WERI-Rb-1 (cell line): ENCODE data around the gene DHRSX.
A peak's percentile ranks its signal among the peaks of the same experiment; 100 is the strongest.
"Not testable (repeated sequence)": the region's sequence is repeated elsewhere in the genome, so short reads cannot be mapped to it uniquely, and the experiment has no call there.

ENCODE experiments used
- DNase-seq: peaks from one replicate; pipeline ENCODE4 v3.0.0-alpha.2; 2020
- H3K27ac ChIP-seq: fragments of 250-450 bp; sonication (Bioruptor Pico); 2 replicates; pipeline ENCODE4 v1.5.1; 2020; ENCODE audit warnings: mild to moderate bottlenecking, moderate library complexity
- H3K27me3 ChIP-seq: fragments of 250-450 bp; sonication (Bioruptor Pico); 2 replicates; pipeline ENCODE4 v1.5.1; 2021; ENCODE audit warnings: mild to moderate bottlenecking, low read depth, moderate library complexity; ENCODE audit not compliant: insufficient read depth, severe bottlenecking
- H3K36me3 ChIP-seq: fragments of 250-450 bp; sonication (Bioruptor Pico); 2 replicates; pipeline ENCODE4 v1.5.1; 2020; ENCODE audit warnings: mild to moderate bottlenecking, moderate library complexity
- H3K4me3 ChIP-seq: 2 replicates; pipeline ENCODE4 v1.5.1; 2011; ENCODE audit warnings: low read depth, mild to moderate bottlenecking, control low read depth, low read length
- H3K9me3 ChIP-seq: fragments of 250-450 bp; sonication (Bioruptor Pico); 2 replicates; pipeline ENCODE4 v1.5.1; 2021; ENCODE audit warnings: mild to moderate bottlenecking, moderate library complexity; ENCODE audit not compliant: severe bottlenecking
- TF ChIP-seq, protein P1 (sequence below): IDR thresholded peaks from 2 replicates; pipeline ENCODE4 v1.5.1; 2011; ENCODE audit warnings: low read depth, mild to moderate bottlenecking, control low read depth, inconsistent platforms, low read length

Gene DHRSX

GRCh38 chrX:2538031-2538757 lies 37.4 kb upstream of the DHRSX start:
- Histone ChIP-seq H3K4me3 (no peak overlapping the region), H3K36me3 (no peaks in the 10 kb centered on the region), H3K9me3 (no peaks in the 10 kb centered on the region), H3K27ac (no peak overlapping the region), H3K27me3 (no peaks in the 10 kb centered on the region)
- DNase-seq = no peak
- TF ChIP-seq, protein P1, sequence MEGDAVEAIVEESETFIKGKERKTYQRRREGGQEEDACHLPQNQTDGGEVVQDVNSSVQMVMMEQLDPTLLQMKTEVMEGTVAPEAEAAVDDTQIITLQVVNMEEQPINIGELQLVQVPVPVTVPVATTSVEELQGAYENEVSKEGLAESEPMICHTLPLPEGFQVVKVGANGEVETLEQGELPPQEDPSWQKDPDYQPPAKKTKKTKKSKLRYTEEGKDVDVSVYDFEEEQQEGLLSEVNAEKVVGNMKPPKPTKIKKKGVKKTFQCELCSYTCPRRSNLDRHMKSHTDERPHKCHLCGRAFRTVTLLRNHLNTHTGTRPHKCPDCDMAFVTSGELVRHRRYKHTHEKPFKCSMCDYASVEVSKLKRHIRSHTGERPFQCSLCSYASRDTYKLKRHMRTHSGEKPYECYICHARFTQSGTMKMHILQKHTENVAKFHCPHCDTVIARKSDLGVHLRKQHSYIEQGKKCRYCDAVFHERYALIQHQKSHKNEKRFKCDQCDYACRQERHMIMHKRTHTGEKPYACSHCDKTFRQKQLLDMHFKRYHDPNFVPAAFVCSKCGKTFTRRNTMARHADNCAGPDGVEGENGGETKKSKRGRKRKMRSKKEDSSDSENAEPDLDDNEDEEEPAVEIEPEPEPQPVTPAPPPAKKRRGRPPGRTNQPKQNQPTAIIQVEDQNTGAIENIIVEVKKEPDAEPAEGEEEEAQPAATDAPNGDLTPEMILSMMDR = no peak

- Histone ChIP-seq H3K27ac (no peak overlapping the region), H3K4me3 (no peak overlapping the region), H3K27me3 (no peaks in the 10 kb centered on the region), H3K36me3 (no peaks in the 10 kb centered on the region), H3K9me3 (no peaks in the 10 kb centered on the region)
- TF ChIP-seq, protein P1 = no peak
- no peak for DNase-seq
These were observed 36.2 kb upstream of the DHRSX start for GRCh38 chrX:2536974-2537373.

DNA sequence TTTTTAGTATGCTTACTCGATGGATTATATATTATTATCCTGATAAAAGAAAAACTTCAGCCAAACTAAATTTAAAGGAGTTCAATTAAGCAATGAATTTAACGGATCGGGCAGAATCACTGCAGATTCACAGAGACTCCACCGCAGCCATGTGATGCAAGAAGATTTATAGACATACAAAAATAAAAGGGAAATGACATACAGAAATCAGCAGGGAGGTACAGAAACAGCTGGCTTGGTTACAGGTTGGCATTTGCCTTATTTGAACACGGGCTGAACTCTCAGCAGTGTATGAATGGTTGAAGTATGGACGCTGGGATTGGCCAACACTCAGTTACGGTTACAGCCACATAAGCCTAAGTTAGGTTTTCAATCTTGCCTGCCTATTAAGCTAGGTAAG lies 35.4 kb upstream of the DHRSX start:
- TF ChIP-seq, protein P1 = no peak
- H3K27me3 ChIP-seq = no peaks in the 10 kb centered on the region
- no peaks in the 10 kb centered on the region for H3K9me3 ChIP-seq
- H3K36me3 ChIP-seq = no peaks in the 10 kb centered on the region
- H3K4me3 ChIP-seq = no peak overlapping the region
- H3K27ac ChIP-seq = no peak overlapping the region
- DNase-seq = no peak

DNA sequence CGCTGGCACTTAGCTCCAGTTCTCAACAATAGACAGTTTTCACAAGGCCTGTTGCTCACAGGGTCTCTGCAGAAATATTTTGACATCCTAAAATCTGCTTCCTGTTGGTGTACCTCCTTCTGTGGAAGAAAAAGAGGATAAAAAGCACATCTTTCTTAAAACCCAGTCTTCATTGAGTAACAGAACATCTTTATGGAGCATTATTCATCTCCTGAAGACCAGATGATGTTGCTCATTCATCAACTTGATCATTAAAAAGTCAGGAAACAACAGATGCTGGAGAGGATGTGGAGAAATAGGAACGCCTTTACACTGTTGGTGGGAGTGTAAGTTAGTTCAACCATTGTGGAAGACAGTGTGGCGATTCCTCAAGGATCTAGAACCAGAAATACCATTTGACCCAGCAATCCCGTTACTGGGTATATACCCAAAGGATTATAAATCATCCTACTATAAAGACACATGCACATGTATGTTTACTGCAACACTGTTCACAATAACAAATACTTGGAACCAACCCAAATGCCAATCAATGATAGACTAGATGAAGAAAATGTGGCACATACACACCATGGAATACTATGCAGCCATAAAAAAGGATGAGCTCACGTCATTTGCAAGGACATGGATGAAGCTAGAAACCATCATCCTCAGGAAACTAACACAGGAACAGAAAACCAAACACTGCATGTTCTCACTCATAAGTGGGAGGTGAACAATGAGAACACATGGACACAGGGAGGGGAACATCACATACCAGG lies 33.7 kb upstream of the DHRSX start:
- H3K27ac ChIP-seq, DNase-seq, H3K9me3 ChIP-seq, H3K27me3 ChIP-seq, H3K4me3 ChIP-seq, H3K36me3 ChIP-seq: not testable (repeated sequence)

GRCh38 chrX:2533424-2533823 lies 32.6 kb upstream of the DHRSX start:
- no peaks in the 10 kb centered on the region for H3K27me3 ChIP-seq
- no peaks in the 10 kb centered on the region for H3K36me3 ChIP-seq
- DNase-seq = peak; percentile 66
- H3K4me3 ChIP-seq = no peak overlapping the region
- TF ChIP-seq, protein P1 = no peak
- peak overlapping the region; percentile 58 for H3K27ac ChIP-seq
- no peaks in the 10 kb centered on the region for H3K9me3 ChIP-seq

DNA sequence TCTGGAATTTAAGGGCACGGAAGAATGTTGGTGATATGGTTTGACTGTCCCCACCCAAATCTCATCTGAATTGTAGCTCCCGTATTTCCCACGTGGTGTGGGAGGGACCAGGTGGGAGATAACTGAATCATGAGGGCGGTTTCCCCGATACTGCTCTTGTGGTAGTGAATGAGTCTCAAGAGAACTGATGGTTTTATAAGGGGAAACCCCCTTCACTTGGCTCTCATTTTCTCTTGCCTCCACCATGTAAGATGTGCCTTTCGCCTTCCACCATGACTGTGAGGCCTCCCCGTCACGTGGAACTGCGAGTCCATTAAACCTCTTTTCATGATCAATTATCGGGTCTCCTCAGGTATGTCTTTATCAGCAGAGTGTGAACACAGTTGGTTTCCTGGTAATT lies 25.6 kb upstream of the DHRSX start:
- Histone ChIP-seq H3K4me3 (no peak overlapping the region), H3K27me3 (no peaks in the 10 kb centered on the region), H3K27ac (no peak overlapping the region), H3K36me3 (no peaks in the 10 kb centered on the region), H3K9me3 (no peaks in the 10 kb centered on the region)
- DNase-seq = no peak
- TF ChIP-seq, protein P1 = no peak
